ENCODE results near the gene RGS4. TPM values are rescaled to one million over a fixed set of nuclear protein-coding genes. Genes with fewer than 3 reads are reported as not detected.

The RGS4 gene
- total and polyA plus RNA-seq, 8 donors = 1.1 to 11.8 (median 2.5) TPM

DNA sequence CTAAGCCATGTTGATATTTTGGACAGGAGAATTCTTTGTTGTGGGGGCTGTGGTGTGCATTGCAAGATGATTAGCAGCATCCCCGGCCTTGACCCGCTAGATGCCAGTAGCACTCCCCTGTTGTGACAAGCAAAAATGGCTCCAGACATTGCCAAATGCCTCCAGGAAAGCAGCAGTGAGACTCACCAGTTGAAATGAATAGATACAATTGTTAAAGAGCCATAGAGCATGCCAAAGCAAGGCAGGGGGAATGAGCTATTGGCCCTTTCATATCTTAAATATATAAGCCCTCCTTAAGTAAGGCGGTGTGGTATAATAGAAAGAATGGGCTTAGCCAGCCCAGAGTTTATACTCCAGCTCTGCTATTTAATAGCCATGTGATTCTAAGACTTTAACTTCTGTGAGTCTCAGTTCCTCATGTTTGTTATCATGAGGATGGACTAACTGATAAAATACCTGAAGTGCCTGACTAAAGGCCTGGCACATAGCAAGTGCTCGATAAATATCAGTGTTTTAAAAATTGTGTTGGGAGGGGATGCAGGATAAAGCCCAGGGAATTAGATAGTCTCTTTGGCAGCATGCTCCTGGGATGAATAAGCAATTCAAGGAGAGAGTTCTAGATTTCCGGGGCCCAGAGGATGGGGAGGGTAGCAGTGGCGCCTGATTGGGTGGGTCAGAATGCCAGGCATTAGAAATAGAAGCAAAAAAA, 21.1 kb upstream of the RGS4 start:
- Histone ChIP-seq H3K36me3 (no peaks in the 10 kb centered on the region), H3K4me3 (no peak overlapping the region), H3K27ac (no peak overlapping the region), H3K4me1 (no peaks in the 10 kb centered on the region), H3K9me3 (no peaks in the 10 kb centered on the region), H3K27me3 (no peaks in the 10 kb centered on the region)
- DNase-seq = no peak
- TF ChIP-seq, protein P1, sequence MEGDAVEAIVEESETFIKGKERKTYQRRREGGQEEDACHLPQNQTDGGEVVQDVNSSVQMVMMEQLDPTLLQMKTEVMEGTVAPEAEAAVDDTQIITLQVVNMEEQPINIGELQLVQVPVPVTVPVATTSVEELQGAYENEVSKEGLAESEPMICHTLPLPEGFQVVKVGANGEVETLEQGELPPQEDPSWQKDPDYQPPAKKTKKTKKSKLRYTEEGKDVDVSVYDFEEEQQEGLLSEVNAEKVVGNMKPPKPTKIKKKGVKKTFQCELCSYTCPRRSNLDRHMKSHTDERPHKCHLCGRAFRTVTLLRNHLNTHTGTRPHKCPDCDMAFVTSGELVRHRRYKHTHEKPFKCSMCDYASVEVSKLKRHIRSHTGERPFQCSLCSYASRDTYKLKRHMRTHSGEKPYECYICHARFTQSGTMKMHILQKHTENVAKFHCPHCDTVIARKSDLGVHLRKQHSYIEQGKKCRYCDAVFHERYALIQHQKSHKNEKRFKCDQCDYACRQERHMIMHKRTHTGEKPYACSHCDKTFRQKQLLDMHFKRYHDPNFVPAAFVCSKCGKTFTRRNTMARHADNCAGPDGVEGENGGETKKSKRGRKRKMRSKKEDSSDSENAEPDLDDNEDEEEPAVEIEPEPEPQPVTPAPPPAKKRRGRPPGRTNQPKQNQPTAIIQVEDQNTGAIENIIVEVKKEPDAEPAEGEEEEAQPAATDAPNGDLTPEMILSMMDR (IDR thresholded peaks at IDR 0.05) = no peak
- intact Hi-C loops (cut with DNase I) = no loop called here
- no peak for ATAC-seq

DNA sequence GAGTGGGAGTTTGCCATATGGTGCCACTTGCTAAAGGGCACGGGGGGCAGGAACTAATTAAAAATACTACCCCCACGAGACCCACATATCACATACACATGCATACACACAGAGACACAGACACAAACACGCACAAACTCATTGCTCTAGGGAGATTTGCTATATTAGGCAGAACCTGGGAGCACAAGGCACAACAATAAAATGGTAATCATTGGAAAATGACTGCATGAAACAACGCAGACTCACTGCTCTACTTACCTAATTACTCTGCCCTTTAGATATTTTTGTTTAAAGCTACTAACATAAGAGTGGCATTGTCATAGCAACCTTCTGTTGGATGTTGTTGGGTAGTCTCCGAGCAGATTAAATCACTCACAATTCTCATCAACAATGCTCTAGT, 20.3 kb upstream of the RGS4 start:
- Histone ChIP-seq H3K4me3 (no peak overlapping the region), H3K27ac (no peak overlapping the region), H3K9me3 (no peaks in the 10 kb centered on the region), H3K27me3 (no peaks in the 10 kb centered on the region), H3K4me1 (no peaks in the 10 kb centered on the region), H3K36me3 (no peaks in the 10 kb centered on the region)
- DNase-seq (no peak), ATAC-seq (no peak)
- intact Hi-C loops (cut with DNase I) = no loop called here
- TF ChIP-seq, protein P1 (IDR thresholded peaks at IDR 0.05) = no peak

DNA sequence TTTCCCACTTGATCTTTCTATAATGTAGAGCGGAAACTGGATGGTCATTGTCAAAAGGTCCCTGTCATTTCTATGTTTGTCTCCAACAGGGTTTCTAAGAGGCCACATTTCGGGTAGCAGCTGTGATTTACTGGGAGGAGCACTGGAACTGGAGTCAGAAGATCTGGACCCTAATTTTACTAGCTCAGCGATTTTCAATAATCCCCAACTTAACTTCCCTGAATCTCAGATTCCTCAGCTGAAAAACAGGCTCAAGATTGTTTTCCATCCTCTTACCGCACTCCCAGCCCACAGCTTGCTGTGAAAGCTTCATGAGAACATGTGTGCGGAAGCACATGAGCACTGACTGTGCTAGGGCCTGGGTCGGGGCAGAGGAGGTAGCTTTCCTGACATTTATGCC, 19.9 kb upstream of the RGS4 start:
- H3K36me3 ChIP-seq = no peaks in the 10 kb centered on the region
- TF ChIP-seq, protein P1 (IDR thresholded peaks at IDR 0.05) = no peak
- DNase-seq (peak in 1 of 4 donors; percentile 30), ATAC-seq (no peak)
- H3K27ac ChIP-seq = no peak overlapping the region
- intact Hi-C loops (cut with DNase I) = no loop called here
- H3K4me1 ChIP-seq = no peaks in the 10 kb centered on the region
- no peak overlapping the region for H3K4me3 ChIP-seq
- H3K9me3 ChIP-seq = no peaks in the 10 kb centered on the region
- H3K27me3 ChIP-seq = no peaks in the 10 kb centered on the region

DNA sequence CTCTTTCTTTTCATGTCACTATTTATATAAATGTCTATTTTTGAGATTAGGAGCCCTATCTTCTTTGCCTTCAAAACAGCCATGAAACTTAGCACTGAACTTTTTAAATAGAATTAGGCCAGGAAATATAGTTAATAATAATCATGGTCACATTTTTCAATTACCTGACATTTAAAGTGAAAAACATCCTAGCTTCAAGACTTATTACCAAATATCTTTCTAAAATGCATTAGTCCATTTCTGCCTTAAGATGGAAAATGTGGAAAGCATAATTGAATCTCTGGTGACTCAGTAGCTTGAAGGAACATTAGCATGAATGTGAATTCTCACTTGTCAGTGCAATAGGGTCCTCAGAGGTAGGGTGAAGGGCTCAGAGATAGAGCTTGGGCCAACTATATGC, 18.7 kb upstream of the RGS4 start:
- no peak overlapping the region for H3K27ac ChIP-seq
- no peaks in the 10 kb centered on the region for H3K9me3 ChIP-seq
- intact Hi-C loops (cut with DNase I) = no loop called here
- TF ChIP-seq, protein P1 (IDR thresholded peaks at IDR 0.05) = no peak
- no peak overlapping the region for H3K4me3 ChIP-seq
- H3K36me3 ChIP-seq = no peaks in the 10 kb centered on the region
- ATAC-seq = no peak
- no peaks in the 10 kb centered on the region for H3K27me3 ChIP-seq
- no peaks in the 10 kb centered on the region for H3K4me1 ChIP-seq
- no peak for DNase-seq

DNA sequence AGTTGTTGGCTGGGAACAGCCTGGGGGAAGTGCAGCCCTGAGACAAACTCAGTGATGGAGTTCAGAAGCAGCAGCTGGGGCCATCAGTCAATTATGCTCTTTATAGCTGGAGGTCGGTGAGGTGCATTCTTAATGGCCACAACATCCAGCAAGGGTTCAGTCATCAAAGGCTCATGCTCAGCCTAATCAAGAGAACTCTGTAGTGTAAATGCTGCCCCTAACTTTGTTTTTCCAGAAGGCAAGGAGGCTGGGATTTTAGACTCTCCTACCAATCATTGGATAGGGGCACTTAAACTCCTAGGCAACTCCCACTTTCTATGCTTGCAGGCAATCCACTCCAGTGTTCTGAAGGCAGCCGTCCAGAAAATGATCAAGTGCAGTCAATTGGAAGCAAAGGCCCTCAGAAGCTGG, 15.0 kb upstream of the RGS4 start:
- DNase-seq (no peak), ATAC-seq (peak; percentile 85)
- Histone ChIP-seq H3K27ac (no peak overlapping the region), H3K4me1 (no peaks in the 10 kb centered on the region), H3K4me3 (no peak overlapping the region), H3K27me3 (no peaks in the 10 kb centered on the region), H3K36me3 (no peaks in the 10 kb centered on the region), H3K9me3 (no peaks in the 10 kb centered on the region)
- TF ChIP-seq, protein P1 (IDR thresholded peaks at IDR 0.05) = no peak
- intact Hi-C loops (cut with DNase I) = no loop called here

All from left lung (tissue), 10 donors.